KBM-7 (cell line): ENCODE data around the gene NRDC.

Experiments
- DNase-seq: peaks from one replicate; pipeline ENCODE4 v3.0.0-alpha.2; 2015
- in situ Hi-C: fragments of 300-500 bp; cut with MboI; formaldehyde crosslinking; loops from 2 replicates; pipeline ENCODE4 v1.14.3; 2020; ENCODE audit warnings: low sequenced_read_pairs, low pct_unique_long_range_greater_than_20kb, mixed read lengths

NRDC gene

GRCh38 chr1:51791888-51792287 lies 86.6 kb downstream of the NRDC start:
- in situ Hi-C loops = no loop called here

GRCh38 chr1:51790385-51790784 lies 88.1 kb downstream of the NRDC start:
- in situ Hi-C loops = no loop called here

More at GRCh38 chr1:51791888-51792287, 86.6 kb downstream of the NRDC start:
- no peak for DNase-seq

DNA sequence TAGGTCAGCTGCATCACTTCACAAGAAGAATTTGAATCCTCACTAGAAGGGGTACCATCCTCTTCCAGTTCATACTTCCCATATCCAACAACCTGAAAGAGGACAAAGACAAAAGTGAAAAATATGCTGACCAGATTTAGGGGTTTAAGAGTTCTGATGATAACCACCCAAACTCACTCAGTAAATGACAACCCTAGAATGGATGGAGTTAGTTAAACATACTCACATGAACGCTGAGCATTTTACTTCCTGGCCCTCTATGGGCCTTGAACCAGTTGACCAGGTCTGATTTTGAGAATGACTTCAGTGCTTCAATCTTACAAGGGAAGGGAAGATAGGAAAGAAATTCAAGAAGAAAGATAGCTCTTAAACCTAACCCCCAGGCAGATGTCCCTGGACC lies 89.2 kb downstream of the NRDC start:
- in situ Hi-C loops = no loop called here
- DNase-seq = no peak

More at GRCh38 chr1:51790385-51790784, 88.1 kb downstream of the NRDC start:
- DNase-seq = no peak

GRCh38 chr1:51788938-51789337 lies 89.6 kb downstream of the NRDC start:
- DNase-seq = no peak
- in situ Hi-C loops = no loop called here

DNA sequence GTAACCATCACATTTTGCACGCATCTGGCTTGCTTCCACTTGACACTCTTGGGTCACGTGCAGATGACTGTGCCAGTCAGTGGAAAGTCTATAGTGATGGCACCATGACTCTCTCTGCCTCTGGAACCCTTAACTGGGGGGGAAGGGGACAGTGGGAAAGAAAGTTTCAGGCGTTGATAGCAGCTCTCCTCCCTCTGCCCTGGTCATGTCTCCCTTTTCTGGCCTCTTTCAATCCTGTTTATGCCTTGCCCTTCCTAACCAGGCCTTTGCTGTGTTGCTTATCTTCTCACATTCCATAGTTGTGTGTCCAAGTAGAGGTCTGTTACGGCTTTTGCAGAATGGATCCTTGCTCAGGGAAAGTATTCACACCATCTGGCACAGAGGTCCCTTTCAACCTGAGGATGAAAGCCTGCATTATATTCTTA lies 93.5 kb downstream of the NRDC start:
- in situ Hi-C loops = no loop called here
- no peak for DNase-seq

- in situ Hi-C loops = no loop called here
- DNase-seq = no peak
Observed at GRCh38 chr1:51780927-51781326, 97.6 kb downstream of the NRDC start.

DNA sequence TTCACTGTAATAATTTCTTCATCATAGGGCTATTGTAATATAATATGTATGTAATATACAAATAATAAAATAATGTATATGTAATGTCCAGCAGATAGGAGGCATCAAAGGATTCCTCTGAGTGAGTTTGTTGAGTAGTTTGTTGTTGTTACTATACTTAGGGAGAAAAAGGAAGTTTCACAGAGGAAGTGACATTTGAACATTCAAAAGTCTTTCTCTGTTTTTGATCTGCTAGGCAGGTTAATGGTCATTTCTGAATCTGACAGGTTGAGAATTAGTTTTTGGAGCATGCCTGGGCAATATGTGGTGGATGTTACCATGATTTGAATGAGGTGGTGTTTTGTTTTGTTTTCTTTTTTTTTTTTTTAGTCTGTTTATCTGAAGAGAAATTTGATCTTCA lies 102.1 kb downstream of the NRDC start:
- in situ Hi-C loops = no loop called here

DNA sequence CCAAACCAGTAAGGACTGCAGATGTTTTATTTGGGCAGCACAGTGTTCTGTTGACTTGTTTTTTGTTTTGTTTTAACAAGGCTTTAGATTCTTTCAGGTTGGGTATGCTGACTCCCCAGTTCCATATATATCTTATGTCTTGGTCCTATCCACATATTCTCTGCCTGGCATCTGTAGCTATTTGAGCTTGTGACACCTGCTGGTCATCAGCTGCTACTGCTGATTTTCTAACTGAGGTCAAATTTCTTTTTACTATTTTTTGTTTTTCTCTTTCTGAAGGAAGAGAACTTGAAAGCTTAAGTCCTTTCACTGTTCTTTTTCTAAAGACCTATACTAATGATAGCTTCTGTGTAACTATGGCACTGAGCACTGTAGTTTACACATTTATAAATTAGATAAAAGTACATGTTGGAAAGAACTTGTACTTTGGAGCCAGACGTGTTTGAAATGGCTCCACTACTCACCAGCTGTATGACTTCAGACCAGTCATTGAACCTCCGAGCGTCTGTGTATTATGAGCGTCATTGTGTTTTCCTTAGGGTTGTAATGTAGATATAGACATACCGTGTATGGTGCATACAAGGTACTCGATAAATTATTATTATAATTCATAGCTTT lies 109.4 kb downstream of the NRDC start:
- in situ Hi-C loops = no loop called here
- peak; percentile 70 for DNase-seq

More for the DNA sequence above, 102.1 kb downstream of the NRDC start:
- DNase-seq = peak; percentile 22

DNA sequence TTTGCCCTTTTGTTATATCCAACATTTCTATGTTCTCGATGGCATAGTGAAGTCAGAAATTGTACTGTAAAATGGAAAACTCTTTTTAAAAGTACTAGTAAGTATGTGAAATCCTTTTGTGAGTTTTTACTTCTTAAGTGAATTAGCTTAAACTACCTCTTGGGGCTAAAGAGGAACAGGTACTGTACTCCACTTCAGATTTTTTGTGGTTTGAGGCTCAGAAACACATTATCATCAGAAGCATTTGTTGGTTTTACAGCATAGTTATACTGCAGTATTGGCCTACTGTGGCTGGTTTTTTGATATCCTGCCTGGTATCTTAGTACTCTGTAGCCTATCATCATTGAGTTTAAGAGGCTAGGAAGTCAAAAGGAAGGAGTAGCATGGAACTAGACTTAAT lies 117.2 kb downstream of the NRDC start:
- in situ Hi-C loops = no loop called here
- DNase-seq = peak; percentile 9

DNA sequence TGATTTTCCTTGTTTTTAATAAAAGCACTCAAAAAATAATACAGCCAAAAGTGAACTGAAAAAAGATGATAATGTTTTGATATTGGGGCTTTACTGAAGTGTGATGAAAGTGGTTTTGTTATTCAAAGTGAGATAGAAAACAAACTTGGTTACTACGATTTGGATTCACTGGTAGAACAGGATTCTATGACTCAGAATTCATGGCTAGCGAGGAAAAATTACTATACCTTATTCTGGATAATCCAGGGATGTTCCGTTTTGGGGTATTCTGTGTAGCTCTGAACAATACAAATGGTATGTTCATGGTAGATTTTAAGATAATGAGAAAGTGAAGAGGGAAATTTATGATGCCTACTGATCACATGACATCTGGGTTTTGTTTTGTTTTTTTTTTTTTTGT lies 117.7 kb downstream of the NRDC start:
- no peak for DNase-seq
- in situ Hi-C loops = no loop called here

DNA sequence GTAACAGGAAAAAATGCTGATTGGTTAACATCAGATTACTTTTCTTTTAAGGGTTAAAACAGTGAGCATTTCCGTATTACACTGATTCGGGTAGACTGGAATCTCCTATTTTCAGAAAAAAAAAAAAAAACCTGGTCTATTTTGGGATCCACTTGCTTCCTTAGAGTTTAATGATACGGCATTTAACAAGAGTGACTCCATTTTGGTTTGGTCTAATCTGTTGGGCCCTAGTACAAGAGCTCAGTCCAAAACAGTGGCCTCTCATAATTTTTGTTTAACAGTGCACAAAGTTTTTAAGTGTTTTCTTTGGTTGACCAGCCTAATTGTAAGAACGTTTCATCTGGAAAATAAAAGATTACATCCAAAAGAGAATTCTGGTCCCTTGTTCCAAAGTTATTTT lies 120.2 kb downstream of the NRDC start:
- in situ Hi-C loops = no loop called here
- no peak for DNase-seq

GRCh38 chr1:51756290-51756689 lies 122.2 kb downstream of the NRDC start:
- in situ Hi-C loops = no loop called here

GRCh38 chr1:51755437-51755836 lies 123.1 kb downstream of the NRDC start:
- in situ Hi-C loops = no loop called here

More at GRCh38 chr1:51756290-51756689, 122.2 kb downstream of the NRDC start:
- DNase-seq = no peak

DNA sequence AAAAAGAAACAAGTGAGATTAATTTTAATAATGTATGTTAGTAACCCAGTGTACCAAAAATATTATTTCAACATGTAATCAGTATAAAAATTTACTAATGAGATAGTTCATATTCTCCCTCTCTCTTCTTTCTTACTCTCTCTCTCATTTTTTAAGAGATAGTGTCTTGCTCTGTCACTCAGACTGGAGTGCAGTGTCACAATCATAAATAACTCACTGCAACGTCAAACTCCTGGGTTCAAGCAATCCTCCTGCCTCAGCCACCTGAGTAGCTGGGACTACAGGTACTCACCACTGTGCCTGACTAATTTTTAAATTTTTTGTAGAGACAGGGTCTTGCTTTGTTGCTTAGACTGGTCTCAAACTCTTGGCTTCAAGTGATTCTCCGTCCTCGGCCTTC lies 123.9 kb downstream of the NRDC start:
- DNase-seq = no peak
- in situ Hi-C loops = no loop called here

More at GRCh38 chr1:51755437-51755836, 123.1 kb downstream of the NRDC start:
- no peak for DNase-seq

GRCh38 chr1:51753969-51754368 lies 124.6 kb downstream of the NRDC start:
- DNase-seq = no peak
- in situ Hi-C loops = no loop called here

- DNase-seq = no peak
Observed at GRCh38 chr1:51752073-51752948, 126.2 kb downstream of the NRDC start.

DNA sequence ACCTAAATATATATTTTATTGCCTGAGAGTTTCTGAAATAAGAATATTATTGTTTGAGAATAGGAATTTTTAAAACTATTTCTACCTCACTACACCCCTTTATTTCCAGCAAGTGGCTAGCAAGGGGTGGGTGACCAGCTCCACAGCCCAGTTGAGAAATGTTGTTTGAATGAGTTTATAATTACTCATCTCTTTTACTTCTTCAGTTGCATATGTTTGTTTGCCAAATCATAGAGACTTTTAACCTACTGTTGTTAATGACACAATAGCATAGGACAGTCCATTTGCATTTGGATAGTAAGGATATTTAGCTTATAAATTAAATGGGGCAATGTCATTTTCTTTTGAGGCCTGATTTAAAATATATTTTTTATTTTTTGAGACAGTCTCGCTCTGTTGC lies 127.8 kb downstream of the NRDC start:
- DNase-seq = no peak
- in situ Hi-C loops = no loop called here

More at GRCh38 chr1:51752073-51752948, 126.2 kb downstream of the NRDC start:
- in situ Hi-C loops = no loop called here

DNA sequence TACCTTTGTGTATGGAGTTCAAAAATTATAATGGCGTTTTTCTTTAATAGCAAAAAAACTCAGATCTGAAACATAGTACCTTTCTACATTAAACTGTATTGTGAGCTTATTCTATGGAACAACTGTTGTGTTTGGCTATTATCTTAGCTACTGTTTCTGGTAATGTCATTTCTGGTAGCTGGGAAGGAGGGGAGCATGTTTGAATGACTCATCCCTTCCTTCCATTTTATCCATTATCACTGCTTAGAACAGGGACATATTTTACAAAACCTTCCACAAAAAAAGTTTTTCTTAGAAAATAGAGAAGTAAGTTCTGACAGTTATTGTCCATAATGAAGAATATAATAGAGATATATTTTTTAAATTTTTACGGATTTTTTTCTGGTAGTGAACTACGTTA lies 128.3 kb downstream of the NRDC start:
- peak; percentile 28 for DNase-seq
- in situ Hi-C loops = no loop called here

DNA sequence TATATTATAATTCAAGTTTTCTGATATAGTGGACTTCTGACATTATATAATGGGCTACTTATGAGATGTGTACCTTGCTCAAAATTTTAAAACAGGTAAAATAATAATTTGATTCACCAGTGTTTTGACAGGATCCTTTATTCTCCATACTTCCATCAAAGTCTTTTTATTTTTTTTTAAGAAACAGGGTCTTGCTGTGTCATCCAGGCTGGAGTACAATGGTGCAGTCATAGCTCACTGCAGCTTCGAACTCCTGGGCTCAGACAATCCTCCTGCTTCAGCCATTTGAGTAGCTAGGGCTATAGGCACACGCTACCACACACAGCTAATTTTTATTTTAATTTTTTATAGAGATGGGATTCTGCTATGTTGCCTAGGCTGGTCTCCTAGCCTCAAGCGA lies 129.4 kb downstream of the NRDC start:
- in situ Hi-C loops = no loop called here
- no peak for DNase-seq

- in situ Hi-C loops = no loop called here
Observed at GRCh38 chr1:51745304-51745570, 133.3 kb downstream of the NRDC start.

More at GRCh38 chr1:51745304-51745570, 133.3 kb downstream of the NRDC start:
- DNase-seq = no peak
